WERI-Rb-1 (cell line): ENCODE results near the gene GFOD2.
"Not testable (repeated sequence)": the region's sequence is repeated elsewhere in the genome, so short reads cannot be mapped to it uniquely, and the experiment has no call there.

Experiments
- DNase-seq: peaks from one replicate; pipeline ENCODE4 v3.0.0-alpha.2; 2020
- H3K27ac ChIP-seq: fragments of 250-450 bp; sonication (Bioruptor Pico); 2 replicates; pipeline ENCODE4 v1.5.1; 2020; ENCODE audit warnings: mild to moderate bottlenecking, moderate library complexity
- H3K27me3 ChIP-seq: fragments of 250-450 bp; sonication (Bioruptor Pico); 2 replicates; pipeline ENCODE4 v1.5.1; 2021; ENCODE audit warnings: mild to moderate bottlenecking, low read depth, moderate library complexity; ENCODE audit not compliant: insufficient read depth, severe bottlenecking
- H3K36me3 ChIP-seq: fragments of 250-450 bp; sonication (Bioruptor Pico); 2 replicates; pipeline ENCODE4 v1.5.1; 2020; ENCODE audit warnings: mild to moderate bottlenecking, moderate library complexity
- H3K4me3 ChIP-seq: 2 replicates; pipeline ENCODE4 v1.5.1; 2011; ENCODE audit warnings: low read depth, mild to moderate bottlenecking, control low read depth, low read length
- H3K9me3 ChIP-seq: fragments of 250-450 bp; sonication (Bioruptor Pico); 2 replicates; pipeline ENCODE4 v1.5.1; 2021; ENCODE audit warnings: mild to moderate bottlenecking, moderate library complexity; ENCODE audit not compliant: severe bottlenecking
- TF ChIP-seq, protein P1 (sequence below): IDR thresholded peaks from 2 replicates; pipeline ENCODE4 v1.5.1; 2011; ENCODE audit warnings: low read depth, mild to moderate bottlenecking, control low read depth, inconsistent platforms, low read length

Gene GFOD2

DNA sequence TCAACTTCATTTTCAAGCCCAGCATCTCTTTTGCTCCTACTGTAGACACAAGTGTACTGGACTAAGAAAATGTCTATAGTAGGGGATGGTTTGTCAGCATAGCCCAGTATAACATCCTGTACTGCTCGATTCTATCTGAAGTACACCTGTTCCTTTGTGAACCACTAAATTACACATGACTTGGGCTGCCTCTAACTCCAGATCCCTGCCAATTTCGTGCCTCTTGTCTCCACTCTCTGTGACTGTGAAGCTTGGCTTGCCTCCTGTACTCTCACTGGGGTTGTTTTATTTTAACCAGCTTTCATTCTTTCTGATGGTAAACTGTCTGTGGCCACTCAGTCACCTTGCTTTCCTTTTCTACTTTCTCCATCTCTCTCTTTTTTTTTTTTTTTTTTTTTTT lies 24.5 kb downstream of the GFOD2 start:
- TF ChIP-seq, protein P1, sequence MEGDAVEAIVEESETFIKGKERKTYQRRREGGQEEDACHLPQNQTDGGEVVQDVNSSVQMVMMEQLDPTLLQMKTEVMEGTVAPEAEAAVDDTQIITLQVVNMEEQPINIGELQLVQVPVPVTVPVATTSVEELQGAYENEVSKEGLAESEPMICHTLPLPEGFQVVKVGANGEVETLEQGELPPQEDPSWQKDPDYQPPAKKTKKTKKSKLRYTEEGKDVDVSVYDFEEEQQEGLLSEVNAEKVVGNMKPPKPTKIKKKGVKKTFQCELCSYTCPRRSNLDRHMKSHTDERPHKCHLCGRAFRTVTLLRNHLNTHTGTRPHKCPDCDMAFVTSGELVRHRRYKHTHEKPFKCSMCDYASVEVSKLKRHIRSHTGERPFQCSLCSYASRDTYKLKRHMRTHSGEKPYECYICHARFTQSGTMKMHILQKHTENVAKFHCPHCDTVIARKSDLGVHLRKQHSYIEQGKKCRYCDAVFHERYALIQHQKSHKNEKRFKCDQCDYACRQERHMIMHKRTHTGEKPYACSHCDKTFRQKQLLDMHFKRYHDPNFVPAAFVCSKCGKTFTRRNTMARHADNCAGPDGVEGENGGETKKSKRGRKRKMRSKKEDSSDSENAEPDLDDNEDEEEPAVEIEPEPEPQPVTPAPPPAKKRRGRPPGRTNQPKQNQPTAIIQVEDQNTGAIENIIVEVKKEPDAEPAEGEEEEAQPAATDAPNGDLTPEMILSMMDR: no peak
- peaks cover 7% of the 10 kb centered on the region for H3K9me3 ChIP-seq
- peaks cover 10% of the 10 kb centered on the region for H3K36me3 ChIP-seq
- H3K4me3 ChIP-seq: no peak overlapping the region
- H3K27me3 ChIP-seq: no peaks in the 10 kb centered on the region
- no peak overlapping the region for H3K27ac ChIP-seq
- no peak for DNase-seq

DNA sequence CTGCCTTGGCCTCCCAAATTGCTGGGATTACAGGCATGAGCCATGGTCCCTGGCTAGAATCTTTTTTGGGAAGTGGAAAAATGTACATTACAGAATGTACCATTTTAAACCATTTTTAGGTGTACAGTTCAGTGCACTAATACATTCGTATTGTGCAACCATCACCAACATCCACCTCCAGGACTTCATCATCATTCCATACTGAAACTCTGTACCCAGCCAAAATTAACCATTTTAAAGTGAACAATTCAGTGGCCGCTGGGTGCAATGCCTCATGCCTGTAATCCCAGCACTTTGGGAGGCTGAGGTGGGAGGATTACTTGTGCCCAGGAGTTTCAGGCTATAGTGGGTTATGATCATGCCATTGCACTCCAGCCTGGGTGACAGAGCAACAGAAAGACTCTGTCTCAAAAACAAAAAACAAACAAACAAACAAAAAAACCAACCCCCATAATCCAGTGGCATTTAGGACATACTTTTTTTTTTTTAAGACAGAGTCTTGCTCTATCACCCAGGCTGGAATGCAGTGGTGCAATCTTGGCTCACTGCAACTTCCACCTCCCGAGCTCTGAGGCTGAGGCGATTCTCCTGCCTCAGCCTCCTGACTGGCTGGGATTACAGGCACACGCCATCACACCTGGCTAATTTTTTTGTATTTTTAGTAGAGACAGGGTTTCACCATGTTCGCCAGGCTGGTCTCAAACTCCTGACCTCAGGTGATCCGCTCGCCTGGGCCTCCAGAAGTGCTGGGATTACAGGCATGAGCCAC lies 25.4 kb downstream of the GFOD2 start:
- H3K27ac ChIP-seq, H3K36me3 ChIP-seq, H3K27me3 ChIP-seq, DNase-seq, H3K4me3 ChIP-seq, H3K9me3 ChIP-seq: not testable (repeated sequence)

DNA sequence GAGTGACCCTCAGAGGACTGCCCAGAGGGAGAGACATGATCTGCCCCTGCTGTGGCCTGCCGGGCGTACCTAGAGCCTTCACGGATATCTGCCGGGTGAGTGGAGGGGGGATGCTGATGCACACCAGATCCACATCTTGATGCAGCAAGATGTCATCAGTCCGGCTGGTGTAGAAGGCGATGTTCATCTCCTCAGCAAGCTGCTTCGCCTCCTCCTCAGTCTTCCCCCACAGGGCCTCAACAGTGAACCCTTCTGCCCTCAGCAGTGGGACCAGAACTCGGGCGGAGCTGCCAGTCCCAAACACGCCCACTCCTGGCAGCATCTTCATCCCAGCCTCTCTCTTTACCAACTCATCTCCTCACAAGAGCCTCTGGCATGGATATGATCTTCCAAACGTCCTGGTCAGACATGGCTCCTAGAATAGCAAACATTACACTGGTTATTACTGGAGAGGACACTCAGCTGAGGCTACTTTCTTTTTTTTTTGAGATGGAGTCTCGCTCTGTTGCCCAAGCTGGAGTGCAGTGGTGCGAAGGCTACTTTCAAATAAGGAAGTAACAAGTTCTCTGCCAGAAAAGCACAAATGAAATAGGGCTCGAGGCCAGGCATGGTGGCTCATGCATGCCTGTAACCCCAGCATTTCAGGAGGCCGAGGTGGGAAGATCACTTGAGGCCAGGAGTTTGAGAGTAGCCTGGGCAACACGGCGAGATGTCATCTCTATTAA lies 33.6 kb downstream of the GFOD2 start:
- no peak for DNase-seq
- Histone ChIP-seq H3K36me3 (peaks cover 36% of the 10 kb centered on the region), H3K27me3 (no peaks in the 10 kb centered on the region), H3K27ac (no peak overlapping the region), H3K4me3 (no peak overlapping the region), H3K9me3 (no peaks in the 10 kb centered on the region)
- TF ChIP-seq, protein P1: no peak

DNA sequence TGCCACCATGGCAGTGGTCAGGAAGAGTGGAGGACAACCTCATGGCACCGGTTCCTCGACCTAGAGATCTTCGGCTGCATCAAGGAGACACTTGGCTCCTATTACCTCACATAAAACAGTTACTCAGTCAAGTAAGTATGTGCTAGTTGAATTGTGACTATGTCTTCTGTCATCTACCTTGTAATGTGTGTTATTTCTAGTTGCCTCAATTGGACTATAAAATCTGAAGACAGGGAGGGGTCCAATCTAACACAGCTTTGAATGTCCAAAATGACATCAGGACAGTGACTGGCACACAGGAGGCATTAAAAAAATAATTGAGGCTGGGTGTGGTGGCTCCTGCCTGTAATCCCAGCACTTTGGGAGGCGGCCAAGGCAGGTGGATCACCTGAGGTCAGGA lies 35.3 kb downstream of the GFOD2 start:
- Histone ChIP-seq H3K27ac (no peak overlapping the region), H3K9me3 (no peaks in the 10 kb centered on the region), H3K4me3 (no peak overlapping the region), H3K36me3 (peaks cover 36% of the 10 kb centered on the region), H3K27me3 (no peaks in the 10 kb centered on the region)
- no peak for DNase-seq
- TF ChIP-seq, protein P1: no peak

DNA sequence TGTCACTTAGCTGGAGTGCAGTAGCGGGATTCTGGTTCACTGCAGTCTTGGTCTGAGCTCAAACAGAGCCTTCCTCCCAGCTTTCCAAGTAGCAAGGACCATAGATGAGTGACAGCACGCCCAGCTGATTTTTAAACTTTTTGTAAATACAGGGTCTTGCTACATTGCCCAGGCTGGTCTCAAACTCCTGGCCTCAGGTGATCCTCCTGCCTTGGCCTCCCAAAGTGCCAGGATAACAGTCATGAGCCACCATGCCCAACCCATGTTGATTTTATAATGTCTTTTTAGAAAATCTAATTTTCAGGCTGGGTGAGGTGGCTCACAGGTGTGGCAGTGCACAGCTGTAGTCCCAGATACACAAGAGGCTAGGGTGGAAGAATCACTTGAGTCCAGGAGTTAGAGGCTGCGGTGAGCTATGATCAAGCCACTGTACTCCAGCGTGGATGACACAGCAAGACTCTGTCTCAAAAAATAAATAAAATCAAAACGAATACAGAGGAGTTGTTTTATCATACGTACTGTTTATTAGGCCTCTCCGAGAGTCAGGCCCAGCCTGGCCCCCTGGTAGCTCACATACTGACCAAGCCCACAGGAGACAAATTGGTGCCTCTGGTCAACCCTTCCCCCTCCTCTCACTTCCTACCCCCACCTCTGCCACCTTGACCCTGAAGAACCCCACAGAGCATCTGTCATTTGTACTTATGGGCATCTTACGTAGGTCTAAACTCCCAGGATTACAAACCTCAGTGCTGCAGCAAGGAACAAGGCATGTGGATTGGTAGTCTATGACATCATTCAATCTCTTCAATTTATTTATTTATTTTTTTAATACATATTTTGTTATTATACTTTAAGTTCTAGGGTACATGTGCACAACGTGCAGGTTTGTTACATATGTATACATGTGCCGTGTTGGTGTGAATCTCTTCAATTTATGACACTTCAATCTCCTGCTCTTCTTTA lies 38.9 kb downstream of the GFOD2 start:
- TF ChIP-seq, protein P1: no peak
- peak overlapping the region; percentile 84 for H3K27ac ChIP-seq
- no peaks in the 10 kb centered on the region for H3K9me3 ChIP-seq
- no peaks in the 10 kb centered on the region for H3K27me3 ChIP-seq
- H3K36me3 ChIP-seq: peaks cover 39% of the 10 kb centered on the region
- peak; percentile 68 for DNase-seq
- no peak overlapping the region for H3K4me3 ChIP-seq
